ENCODE data around the gene ATN1. TPM values are rescaled to one million over a fixed set of nuclear protein-coding genes. Genes with fewer than 3 reads are reported as not detected.
"Not testable (repeated sequence)": the region's sequence is repeated elsewhere in the genome, so short reads cannot be mapped to it uniquely, and the experiment has no call there.

ATN1 gene
- total RNA-seq, 2 donors from 2014 or later = 109 to 163 TPM

DNA sequence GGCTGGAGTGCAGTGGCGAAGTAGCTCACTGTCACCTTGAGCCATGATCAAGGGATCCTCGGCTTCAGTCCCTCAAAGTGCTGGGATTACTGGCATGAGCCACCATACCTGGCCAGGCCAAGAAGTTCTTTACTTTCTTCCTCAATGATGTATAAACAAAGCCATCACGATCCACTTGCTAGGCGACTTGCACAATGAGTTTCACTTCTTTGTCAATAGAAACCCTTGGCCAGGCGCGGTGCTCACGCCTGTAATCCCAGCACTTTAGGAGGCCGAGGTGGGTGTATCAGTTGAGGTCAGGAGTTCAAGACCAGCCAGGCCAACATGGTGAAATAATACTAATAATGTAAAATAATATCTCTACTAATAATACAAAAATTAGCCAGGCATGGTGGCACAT is 40.3 kb upstream of the ATN1 start:
- TF ChIP-seq, protein P1, sequence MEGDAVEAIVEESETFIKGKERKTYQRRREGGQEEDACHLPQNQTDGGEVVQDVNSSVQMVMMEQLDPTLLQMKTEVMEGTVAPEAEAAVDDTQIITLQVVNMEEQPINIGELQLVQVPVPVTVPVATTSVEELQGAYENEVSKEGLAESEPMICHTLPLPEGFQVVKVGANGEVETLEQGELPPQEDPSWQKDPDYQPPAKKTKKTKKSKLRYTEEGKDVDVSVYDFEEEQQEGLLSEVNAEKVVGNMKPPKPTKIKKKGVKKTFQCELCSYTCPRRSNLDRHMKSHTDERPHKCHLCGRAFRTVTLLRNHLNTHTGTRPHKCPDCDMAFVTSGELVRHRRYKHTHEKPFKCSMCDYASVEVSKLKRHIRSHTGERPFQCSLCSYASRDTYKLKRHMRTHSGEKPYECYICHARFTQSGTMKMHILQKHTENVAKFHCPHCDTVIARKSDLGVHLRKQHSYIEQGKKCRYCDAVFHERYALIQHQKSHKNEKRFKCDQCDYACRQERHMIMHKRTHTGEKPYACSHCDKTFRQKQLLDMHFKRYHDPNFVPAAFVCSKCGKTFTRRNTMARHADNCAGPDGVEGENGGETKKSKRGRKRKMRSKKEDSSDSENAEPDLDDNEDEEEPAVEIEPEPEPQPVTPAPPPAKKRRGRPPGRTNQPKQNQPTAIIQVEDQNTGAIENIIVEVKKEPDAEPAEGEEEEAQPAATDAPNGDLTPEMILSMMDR (IDR thresholded peaks at IDR 0.05) = no peak

DNA sequence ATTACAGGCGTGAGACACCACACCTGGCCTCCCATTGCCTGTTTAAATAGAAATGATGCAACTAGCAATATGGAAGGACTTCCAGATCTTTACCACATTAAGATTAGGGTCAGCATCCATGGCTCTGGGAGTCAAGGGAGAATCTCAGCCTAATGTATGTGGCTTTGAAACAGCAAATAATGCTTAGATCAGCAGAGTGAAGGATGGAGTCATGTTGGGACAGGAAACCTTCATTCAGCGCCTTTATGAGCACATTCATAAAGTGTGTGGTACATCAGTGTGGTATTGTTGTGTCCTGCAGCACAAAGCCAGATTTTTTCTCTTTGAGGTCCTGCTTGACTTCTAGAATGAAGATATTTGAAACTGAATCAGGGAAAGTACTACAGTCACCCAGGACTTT is 39.4 kb upstream of the ATN1 start:
- DNase-seq (ENCODE audit: low spot score) (no peak), ATAC-seq (ENCODE audit: insufficient number of reproducible peaks, low FRiP score, low read depth) (no peak)
- no peak overlapping the region for H3K27ac ChIP-seq
- peaks cover 13% of the 10 kb centered on the region for H3K36me3 ChIP-seq
- no peak overlapping the region for H3K4me3 ChIP-seq
- H3K4me1 ChIP-seq (ENCODE audit: control insufficient read depth in 1 of 2, low read depth in 2 of 2) = peaks cover 4 to 17% of the 10 kb centered on the region in 2 donors
- H3K9me3 ChIP-seq = no peaks in the 10 kb centered on the region
- TF ChIP-seq, protein P1 (IDR thresholded peaks at IDR 0.05) = no peak
- H3K27me3 ChIP-seq (replicated peaks; ENCODE audit: insufficient read depth) = no peaks in the 10 kb centered on the region

More for the DNA sequence above, 40.3 kb upstream of the ATN1 start:
- ATAC-seq (ENCODE audit: insufficient number of reproducible peaks, low FRiP score, low read depth) (no peak), DNase-seq (ENCODE audit: low spot score) (no peak)
- H3K4me3 ChIP-seq = no peak overlapping the region
- no peak overlapping the region for H3K27ac ChIP-seq
- no peaks in the 10 kb centered on the region for H3K27me3 ChIP-seq (replicated peaks; ENCODE audit: insufficient read depth)
- peaks cover 4 to 17% of the 10 kb centered on the region in 2 donors for H3K4me1 ChIP-seq (ENCODE audit: control insufficient read depth in 1 of 2, low read depth in 2 of 2)
- peaks cover 13% of the 10 kb centered on the region for H3K36me3 ChIP-seq
- H3K9me3 ChIP-seq = no peaks in the 10 kb centered on the region

DNA sequence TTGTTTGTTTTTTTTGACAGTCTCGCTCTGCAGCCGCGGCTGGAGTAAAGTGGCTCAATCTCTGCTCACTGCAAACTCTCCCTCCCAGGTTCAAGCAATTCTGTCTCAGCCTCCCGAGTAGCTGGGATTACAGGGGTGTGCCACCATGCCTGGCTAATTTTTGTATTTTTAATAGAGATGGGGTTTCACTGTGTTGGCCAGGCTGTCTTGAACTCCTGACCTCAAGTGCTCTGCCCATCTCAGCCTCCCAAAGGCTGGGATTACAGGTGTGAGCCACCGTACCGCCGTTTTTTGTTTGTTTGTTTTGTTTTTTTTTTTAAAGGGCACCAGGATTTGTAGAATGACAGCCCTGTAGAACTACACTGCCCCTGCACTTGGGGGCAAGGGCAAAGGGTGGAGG is 39.0 kb upstream of the ATN1 start:
- H3K27ac ChIP-seq; ATAC-seq (ENCODE audit: insufficient number of reproducible peaks, low FRiP score, low read depth); H3K27me3 ChIP-seq (replicated peaks; ENCODE audit: insufficient read depth); H3K4me3 ChIP-seq; H3K36me3 ChIP-seq; DNase-seq (ENCODE audit: low spot score); H3K9me3 ChIP-seq: not testable (repeated sequence)
- peaks cover 4 to 17% of the 10 kb centered on the region in 2 donors for H3K4me1 ChIP-seq (ENCODE audit: control insufficient read depth in 1 of 2, low read depth in 2 of 2)

DNA sequence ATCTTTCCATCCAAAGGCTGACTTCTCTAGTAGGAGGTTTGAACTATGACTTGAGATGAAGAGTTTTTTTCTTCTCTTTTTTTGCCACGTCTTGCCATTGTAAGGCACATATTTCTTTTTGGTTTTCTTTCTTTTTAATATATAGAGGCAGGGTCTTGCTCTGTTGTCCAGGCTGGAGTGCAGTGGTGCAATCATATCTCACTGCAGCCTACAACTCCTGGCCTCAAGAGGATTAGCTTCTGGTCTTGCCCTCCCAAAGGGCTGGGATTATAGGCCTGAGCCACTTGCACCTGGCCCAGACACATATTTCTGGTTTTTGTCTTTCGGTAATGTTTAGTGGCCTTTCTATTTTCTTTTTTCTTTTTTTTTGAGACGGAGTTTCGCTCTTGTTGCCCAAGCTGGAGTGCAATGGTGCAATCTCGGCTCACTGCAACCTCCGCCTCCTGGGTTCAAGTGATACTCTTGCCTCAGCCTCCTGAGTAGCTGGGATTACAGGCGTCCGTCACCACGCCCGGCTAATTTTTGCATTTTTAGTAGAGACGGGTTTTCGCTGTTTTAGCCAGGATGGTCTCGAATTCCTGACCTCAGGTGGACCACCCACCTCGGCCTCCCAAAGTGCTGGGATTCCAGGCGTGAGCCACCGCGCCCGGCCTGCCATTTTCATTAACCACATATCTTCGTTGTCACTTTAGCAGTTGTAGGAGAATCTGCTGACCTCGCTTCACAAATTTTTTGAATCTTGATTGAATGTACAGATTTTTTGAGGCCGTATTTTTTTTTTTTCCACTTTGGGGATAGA is 37.8 kb upstream of the ATN1 start:
- not testable (repeated sequence) for ATAC-seq (ENCODE audit: insufficient number of reproducible peaks, low FRiP score, low read depth); H3K4me3 ChIP-seq; H3K9me3 ChIP-seq; DNase-seq (ENCODE audit: low spot score); H3K36me3 ChIP-seq; H3K27me3 ChIP-seq (replicated peaks; ENCODE audit: insufficient read depth)
- peaks cover 4 to 17% of the 10 kb centered on the region in 2 donors for H3K4me1 ChIP-seq (ENCODE audit: control insufficient read depth in 1 of 2, low read depth in 2 of 2)
- H3K27ac ChIP-seq = peak overlapping the region; percentile 81 to 93

DNA sequence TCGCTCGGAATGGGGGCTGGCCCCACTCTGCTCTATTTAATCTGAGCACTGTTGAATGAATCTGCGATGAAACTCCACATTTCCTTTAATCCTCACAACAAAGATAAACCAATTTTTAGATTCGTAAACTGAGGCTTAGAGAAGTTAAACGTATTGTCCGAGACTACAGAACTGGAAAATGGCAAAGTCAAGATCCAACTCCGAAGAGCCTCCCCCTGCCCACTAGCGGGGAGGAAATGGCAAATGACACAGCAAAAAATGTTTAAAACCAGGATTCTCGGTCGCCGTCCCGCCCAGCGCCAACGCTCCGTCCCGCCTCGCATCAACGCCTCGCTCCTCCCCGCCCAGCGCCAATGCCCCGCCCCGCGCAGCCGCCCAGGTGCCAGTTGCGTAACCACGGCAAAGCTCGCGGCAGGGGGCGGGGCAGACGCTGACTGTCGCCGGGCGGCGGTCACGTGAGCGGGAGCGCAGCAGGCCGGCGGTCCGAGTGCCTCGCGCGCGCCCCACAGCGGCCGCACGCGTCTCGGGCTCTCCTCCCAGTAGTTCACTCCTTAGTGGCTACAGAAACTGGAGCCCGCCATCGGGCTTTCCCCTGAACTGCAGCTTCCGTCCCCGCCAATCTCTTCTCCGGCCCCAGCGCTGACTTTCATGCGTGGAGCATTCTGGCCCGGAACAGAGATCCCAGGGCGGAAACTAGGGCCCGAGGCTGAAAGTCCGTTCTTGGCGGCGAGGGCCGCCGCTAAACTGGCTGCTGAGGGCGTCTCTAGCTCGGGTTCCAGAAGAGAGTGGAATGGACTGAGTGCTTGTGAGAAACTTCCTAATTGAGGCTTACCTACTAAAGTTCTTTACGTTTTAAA is 36.7 kb upstream of the ATN1 start:
- peak; percentile 81 for DNase-seq (ENCODE audit: low spot score)
- ATAC-seq (ENCODE audit: insufficient number of reproducible peaks, low FRiP score, low read depth) = peak; percentile 95
- peak overlapping the region; percentile 90 to 93 for H3K27ac ChIP-seq
- TF ChIP-seq, protein P1 (IDR thresholded peaks at IDR 0.05) = peak; percentile 84
- H3K27me3 ChIP-seq (replicated peaks; ENCODE audit: insufficient read depth) = no peaks in the 10 kb centered on the region
- H3K36me3 ChIP-seq = no peaks in the 10 kb centered on the region
- peaks cover 4 to 17% of the 10 kb centered on the region in 2 donors for H3K4me1 ChIP-seq (ENCODE audit: control insufficient read depth in 1 of 2, low read depth in 2 of 2)
- no peaks in the 10 kb centered on the region for H3K9me3 ChIP-seq
- H3K4me3 ChIP-seq = peak overlapping the region; percentile 74

DNA sequence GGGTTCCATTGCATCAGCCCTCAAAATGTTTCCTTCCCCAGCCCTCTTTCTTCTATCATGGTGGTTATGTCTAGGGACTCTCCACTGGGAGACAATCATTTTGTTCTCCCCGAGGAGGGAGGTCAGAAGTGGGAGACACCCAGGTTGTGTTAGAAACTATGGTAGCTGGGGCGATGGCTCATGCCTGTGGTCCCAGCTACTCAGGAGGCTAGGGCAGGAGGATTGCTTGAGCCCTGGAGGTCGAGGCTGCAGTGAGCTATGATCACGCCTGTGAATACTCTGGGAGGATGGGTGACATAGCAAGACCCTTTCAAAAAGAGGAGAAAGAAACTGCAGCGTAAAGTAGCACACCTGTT is 36.1 kb upstream of the ATN1 start:
- no peak for DNase-seq (ENCODE audit: low spot score)
- peak overlapping the region; percentile 90 to 93 for H3K27ac ChIP-seq
- ATAC-seq (ENCODE audit: insufficient number of reproducible peaks, low FRiP score, low read depth) = no peak
- peak overlapping the region; percentile 74 for H3K4me3 ChIP-seq
- no peaks in the 10 kb centered on the region for H3K9me3 ChIP-seq
- TF ChIP-seq, protein P1 (IDR thresholded peaks at IDR 0.05) = no peak
- H3K4me1 ChIP-seq (ENCODE audit: control insufficient read depth in 1 of 2, low read depth in 2 of 2) = peaks cover 4 to 17% of the 10 kb centered on the region in 2 donors
- H3K27me3 ChIP-seq (replicated peaks; ENCODE audit: insufficient read depth) = no peaks in the 10 kb centered on the region
- H3K36me3 ChIP-seq = no peaks in the 10 kb centered on the region

DNA sequence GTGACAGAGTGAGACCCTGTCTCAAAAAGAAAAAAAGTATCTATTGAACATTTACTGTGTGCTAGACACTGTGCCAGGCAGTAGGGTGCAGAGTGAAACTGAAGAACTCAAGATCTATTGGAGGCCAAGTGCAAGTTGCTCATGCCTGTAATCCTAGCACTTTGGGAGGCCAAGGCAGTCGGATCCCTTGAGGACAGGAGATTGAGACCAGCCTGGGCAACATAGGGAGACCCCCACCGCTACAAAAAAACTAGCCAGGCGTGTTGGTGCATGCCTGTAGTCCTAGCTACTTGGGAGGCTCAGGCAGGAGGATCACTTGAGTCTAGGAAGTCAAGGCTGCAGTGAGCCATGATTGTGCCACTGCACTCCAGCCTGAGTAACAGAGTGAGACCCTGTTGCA is 35.1 kb upstream of the ATN1 start:
- H3K27me3 ChIP-seq (replicated peaks; ENCODE audit: insufficient read depth); H3K27ac ChIP-seq; ATAC-seq (ENCODE audit: insufficient number of reproducible peaks, low FRiP score, low read depth); DNase-seq (ENCODE audit: low spot score); H3K4me3 ChIP-seq; H3K9me3 ChIP-seq; H3K36me3 ChIP-seq: not testable (repeated sequence)
- peaks cover 4 to 17% of the 10 kb centered on the region in 2 donors for H3K4me1 ChIP-seq (ENCODE audit: control insufficient read depth in 1 of 2, low read depth in 2 of 2)
